ENCODE measurements around the gene JMJD8. TPM values are rescaled to one million over a fixed set of nuclear protein-coding genes. Genes with fewer than 3 reads are reported as not detected.
A peak's percentile ranks its signal among the peaks of the same experiment; 100 is the strongest.

The JMJD8 gene
- total RNA-seq, 1 donor from 2014 or later, result 52.2 TPM

DNA sequence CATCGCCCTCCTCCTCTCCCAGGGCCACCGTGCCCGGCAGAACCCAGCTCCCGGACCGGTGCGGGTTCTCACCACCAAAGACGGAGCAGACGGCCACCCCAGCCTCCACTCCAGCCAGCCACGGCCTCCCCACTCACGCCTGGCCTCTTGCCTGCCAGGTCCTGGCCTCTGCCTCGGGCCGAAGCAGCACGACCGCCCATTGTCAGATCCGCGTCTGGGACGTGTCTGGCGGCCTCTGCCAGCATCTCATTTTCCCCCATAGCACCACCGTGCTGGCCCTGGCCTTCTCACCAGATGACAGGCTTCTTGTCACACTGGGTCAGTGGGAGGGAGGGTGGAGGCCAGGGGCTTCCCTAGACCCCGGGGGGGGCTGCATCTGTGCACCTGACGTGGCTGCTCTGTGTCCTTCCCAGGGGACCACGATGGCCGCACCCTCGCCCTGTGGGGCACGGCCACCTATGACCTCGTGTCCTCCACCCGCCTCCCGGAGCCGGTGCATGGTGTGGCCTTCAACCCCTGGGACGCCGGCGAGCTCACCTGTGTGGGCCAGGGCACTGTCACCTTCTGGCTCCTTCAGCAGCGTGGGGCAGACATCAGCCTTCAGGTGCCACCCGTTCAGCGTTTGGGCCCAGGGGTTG is 22.8 kb downstream of the JMJD8 start:
- no peaks in the 10 kb centered on the region for H3K27me3 Mint-ChIP-seq
- peak overlapping the region; percentile 69 for H3K27ac Mint-ChIP-seq
- H3K9me3 Mint-ChIP-seq (ENCODE audit: low read depth), result no peaks in the 10 kb centered on the region
- DNase-seq (ENCODE audit: low spot score, unreplicated experiment), result no peak
- peaks cover 1% of the 10 kb centered on the region for H3K36me3 Mint-ChIP-seq (ENCODE audit: insufficient read depth)
- H3K4me3 Mint-ChIP-seq (ENCODE audit: low read depth), result no peak overlapping the region
- TF ChIP-seq, protein P1, sequence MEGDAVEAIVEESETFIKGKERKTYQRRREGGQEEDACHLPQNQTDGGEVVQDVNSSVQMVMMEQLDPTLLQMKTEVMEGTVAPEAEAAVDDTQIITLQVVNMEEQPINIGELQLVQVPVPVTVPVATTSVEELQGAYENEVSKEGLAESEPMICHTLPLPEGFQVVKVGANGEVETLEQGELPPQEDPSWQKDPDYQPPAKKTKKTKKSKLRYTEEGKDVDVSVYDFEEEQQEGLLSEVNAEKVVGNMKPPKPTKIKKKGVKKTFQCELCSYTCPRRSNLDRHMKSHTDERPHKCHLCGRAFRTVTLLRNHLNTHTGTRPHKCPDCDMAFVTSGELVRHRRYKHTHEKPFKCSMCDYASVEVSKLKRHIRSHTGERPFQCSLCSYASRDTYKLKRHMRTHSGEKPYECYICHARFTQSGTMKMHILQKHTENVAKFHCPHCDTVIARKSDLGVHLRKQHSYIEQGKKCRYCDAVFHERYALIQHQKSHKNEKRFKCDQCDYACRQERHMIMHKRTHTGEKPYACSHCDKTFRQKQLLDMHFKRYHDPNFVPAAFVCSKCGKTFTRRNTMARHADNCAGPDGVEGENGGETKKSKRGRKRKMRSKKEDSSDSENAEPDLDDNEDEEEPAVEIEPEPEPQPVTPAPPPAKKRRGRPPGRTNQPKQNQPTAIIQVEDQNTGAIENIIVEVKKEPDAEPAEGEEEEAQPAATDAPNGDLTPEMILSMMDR (IDR thresholded peaks at IDR 0.05; ENCODE audit: unreplicated experiment), result no peak
- H3K4me1 Mint-ChIP-seq (ENCODE audit: low read depth), result no peaks in the 10 kb centered on the region

DNA sequence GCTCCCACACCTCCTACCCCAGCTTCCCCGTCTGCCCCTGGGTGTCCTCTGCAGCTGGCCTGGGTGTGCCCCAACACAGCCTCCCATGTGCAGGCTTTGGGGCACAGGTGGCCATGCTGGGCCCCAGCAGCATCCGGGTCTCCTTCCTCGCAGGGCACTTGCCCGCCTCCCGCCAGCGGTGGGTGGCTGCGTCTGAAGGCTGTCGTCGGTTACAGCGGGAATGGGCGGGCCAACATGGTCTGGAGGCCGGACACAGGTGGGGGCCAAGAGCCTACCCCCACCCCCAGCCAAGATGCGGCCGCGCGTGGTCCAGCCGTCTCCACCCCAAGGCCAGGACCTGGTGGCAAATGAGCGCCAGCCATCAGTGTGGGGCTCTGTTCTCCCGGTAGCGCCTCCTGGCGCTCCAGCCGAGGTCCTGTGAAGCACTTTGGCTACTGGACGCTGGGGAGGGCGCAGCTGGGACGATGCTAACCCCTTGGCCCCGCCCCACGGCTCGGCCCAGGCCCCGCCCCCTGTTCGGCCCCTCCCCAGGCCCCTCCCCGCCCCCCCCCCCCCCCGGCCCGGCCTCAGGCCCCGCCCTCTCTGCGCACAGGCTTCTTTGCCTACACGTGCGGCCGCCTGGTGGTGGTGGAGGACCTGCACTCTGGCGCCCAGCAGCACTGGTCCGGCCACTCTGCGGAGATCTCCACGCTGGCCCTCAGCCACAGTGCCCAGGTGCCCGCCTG is 23.5 kb downstream of the JMJD8 start:
- Mint-ChIP-seq H3K4me3 (ENCODE audit: low read depth) (no peak overlapping the region), H3K27ac (no peak overlapping the region), H3K9me3 (ENCODE audit: low read depth) (no peaks in the 10 kb centered on the region), H3K36me3 (ENCODE audit: insufficient read depth) (peaks cover 1% of the 10 kb centered on the region), H3K4me1 (ENCODE audit: low read depth) (no peaks in the 10 kb centered on the region), H3K27me3 (no peaks in the 10 kb centered on the region)
- TF ChIP-seq, protein P1 (IDR thresholded peaks at IDR 0.05; ENCODE audit: unreplicated experiment), result peak; percentile 57
- DNase-seq (ENCODE audit: low spot score, unreplicated experiment), result peak; percentile 51

DNA sequence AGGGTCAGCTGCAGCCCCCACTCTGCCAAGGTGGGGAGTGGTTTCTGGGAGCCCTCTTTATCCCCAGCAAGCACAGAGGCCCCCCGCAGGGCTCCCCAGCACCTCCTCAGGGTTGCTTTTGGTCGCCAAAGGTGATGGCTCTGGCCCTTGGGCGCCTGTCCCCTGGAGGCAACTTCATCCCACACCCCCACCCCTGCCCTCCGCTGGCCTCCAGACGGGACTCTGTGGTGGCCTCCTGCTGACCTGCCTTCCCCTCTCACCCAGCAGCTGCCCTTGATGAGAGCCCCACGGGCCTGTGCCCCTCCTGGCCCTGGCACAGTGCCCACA is 24.0 kb downstream of the JMJD8 start:
- TF ChIP-seq, protein P1 (IDR thresholded peaks at IDR 0.05; ENCODE audit: unreplicated experiment), result no peak
- DNase-seq (ENCODE audit: low spot score, unreplicated experiment), result no peak
- Mint-ChIP-seq H3K4me1 (ENCODE audit: low read depth) (no peaks in the 10 kb centered on the region), H3K27ac (no peak overlapping the region), H3K4me3 (ENCODE audit: low read depth) (no peak overlapping the region), H3K27me3 (no peaks in the 10 kb centered on the region), H3K9me3 (ENCODE audit: low read depth) (no peaks in the 10 kb centered on the region), H3K36me3 (ENCODE audit: insufficient read depth) (peaks cover 1% of the 10 kb centered on the region)

DNA sequence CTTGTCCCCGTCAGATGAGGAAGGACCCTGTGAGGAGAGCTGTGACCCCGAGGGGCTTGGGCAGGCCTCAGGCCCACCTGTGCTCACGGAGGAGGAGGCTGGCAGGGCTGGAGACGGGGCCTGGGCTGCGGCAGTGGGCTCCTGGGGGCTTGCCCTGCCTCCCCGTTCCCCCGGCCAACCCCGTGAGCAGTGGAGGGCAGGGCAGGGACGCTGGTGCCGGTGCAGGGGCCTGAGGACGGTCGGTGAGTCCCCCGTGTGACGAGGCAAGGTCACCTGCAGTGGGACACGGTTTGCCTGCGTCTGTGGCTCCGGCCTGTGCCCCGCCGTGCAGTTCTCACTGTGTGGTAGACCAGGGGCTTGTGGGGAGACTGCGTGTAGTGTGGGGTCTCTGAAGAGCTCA is 24.5 kb downstream of the JMJD8 start:
- no peak overlapping the region for H3K4me3 Mint-ChIP-seq (ENCODE audit: low read depth)
- H3K36me3 Mint-ChIP-seq (ENCODE audit: insufficient read depth), result peaks cover 1% of the 10 kb centered on the region
- H3K9me3 Mint-ChIP-seq (ENCODE audit: low read depth), result no peaks in the 10 kb centered on the region
- TF ChIP-seq, protein P1 (IDR thresholded peaks at IDR 0.05; ENCODE audit: unreplicated experiment), result no peak
- no peak overlapping the region for H3K27ac Mint-ChIP-seq
- H3K27me3 Mint-ChIP-seq, result no peaks in the 10 kb centered on the region
- no peak for DNase-seq (ENCODE audit: low spot score, unreplicated experiment)
- H3K4me1 Mint-ChIP-seq (ENCODE audit: low read depth), result no peaks in the 10 kb centered on the region

DNA sequence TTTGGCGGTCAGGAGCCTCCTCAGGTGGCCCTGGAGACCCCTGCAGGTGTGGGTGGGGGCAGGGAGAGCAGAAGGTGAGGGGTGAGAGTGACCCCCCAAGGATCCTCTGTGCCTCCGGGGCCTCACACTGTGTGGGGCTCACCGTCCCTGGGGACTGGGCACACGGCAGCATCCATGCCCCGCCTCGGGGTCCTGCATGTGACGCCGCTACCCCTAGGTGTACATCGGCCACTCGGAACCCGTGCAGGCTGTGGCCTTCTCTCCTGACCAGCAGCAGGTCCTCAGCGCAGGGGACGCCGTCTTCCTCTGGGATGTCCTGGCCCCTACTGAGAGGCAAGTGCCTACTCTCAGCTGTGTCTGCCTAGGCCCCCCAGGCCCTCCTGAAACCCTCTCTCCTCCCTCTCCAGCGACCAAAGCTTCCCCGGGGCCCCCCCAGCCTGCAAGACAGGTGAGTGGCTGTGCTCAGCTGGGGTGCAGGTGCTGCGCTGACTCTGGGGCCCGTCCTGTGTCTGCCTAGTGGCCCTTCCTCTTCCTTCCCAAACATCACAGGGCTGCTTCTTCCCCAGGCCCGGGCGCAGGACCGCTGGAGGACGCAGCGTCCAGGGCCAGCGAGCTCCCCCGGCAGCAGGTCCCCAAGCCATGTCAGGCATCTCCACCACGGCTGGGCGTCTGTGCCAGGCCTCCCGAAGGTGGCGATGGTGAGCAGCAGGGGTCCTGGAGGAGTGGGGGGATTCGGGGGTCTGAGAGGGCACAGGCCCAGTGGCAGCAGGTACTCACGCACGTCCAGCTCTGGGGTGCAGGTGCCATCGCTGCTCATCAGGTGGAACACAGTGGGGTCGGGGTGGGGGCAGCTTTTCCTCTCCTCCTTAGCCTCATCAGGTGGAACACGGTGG is 25.2 kb downstream of the JMJD8 start:
- DNase-seq (ENCODE audit: low spot score, unreplicated experiment), result no peak
- Mint-ChIP-seq H3K4me3 (ENCODE audit: low read depth) (no peak overlapping the region), H3K4me1 (ENCODE audit: low read depth) (no peaks in the 10 kb centered on the region), H3K27me3 (no peaks in the 10 kb centered on the region), H3K27ac (no peak overlapping the region), H3K36me3 (ENCODE audit: insufficient read depth) (peaks cover 1% of the 10 kb centered on the region), H3K9me3 (ENCODE audit: low read depth) (no peaks in the 10 kb centered on the region)
- TF ChIP-seq, protein P1 (IDR thresholded peaks at IDR 0.05; ENCODE audit: unreplicated experiment), result no peak

Measured in progenitor cell of endocrine pancreas (in vitro differentiated cells).